ENCODE results near the gene CCER1.

CCER1 gene

GRCh38 chr12:90916516-90916915, 38.5 kb downstream of the CCER1 start:
- no peak for DNase-seq

- no peak for DNase-seq
Observed at GRCh38 chr12:90915353-90915752, 39.6 kb downstream of the CCER1 start.

- no peak for DNase-seq
Observed at GRCh38 chr12:90910958-90911357, 44.0 kb downstream of the CCER1 start.

- peak; percentile 48 to 62 for DNase-seq
Observed at GRCh38 chr12:90909069-90909770, 45.8 kb downstream of the CCER1 start.

GRCh38 chr12:90908465-90908864, 46.5 kb downstream of the CCER1 start:
- DNase-seq = no peak

- no peak for DNase-seq
Observed at GRCh38 chr12:90905691-90906370, 49.1 kb downstream of the CCER1 start.

GRCh38 chr12:90902596-90902995, 52.4 kb downstream of the CCER1 start:
- DNase-seq = no peak
